ENCODE results near the gene CGB1.

Gene CGB1

DNA sequence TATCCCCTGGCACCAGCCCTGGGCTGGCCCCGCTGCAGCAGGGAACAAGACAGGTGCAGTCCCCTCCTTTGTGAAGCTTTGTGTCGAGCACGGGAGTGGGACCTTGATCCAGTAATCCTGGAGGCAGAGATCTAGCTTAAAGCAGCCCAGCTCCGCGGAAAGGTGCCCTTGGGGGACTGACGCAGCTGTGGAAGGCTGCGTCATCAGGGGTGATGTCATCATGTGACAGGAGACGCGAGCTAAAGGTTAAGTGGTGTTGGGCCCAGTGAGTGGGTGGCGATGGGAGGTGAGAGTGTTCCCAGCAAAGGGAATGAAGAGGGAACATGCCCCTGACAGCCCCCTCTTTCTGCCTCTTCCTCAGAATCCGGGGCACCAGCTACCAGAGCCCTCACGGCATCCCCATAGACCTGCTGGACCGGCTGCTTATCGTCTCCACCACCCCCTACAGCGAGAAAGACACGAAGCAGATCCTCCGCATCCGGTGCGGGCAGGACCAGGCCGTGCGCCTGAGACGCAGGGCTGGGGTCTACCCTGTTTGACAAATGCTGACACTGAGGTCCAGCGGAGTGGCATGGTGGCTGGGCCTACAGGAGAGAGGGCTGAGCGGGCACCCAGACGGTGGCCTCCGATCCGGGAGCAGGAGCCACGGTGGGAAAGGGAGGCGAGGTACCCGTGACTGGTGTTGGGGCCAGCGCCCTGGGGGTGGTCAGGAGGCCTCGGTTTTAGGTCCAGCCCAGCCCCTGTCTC is 22.4 kb downstream of the CGB1 start:
- ATAC-seq (ENCODE audit: low read depth) (no peak), DNase-seq (ENCODE audit: low spot score) (peak; percentile 56)
- Histone ChIP-seq H3K9me3 (ENCODE audit: severe bottlenecking) (no peaks in the 10 kb centered on the region), H3K36me3 (ENCODE audit: low read depth) (peaks cover 38% of the 10 kb centered on the region), H3K27ac (ENCODE audit: poor library complexity, severe bottlenecking) (no peak overlapping the region), H3K4me3 (ENCODE audit: severe bottlenecking) (no peak overlapping the region), H3K27me3 (ENCODE audit: insufficient read depth, poor library complexity, severe bottlenecking) (no peaks in the 10 kb centered on the region), H3K4me1 (ENCODE audit: insufficient read depth, poor library complexity, severe bottlenecking) (no peaks in the 10 kb centered on the region)
- TF ChIP-seq, protein P1, sequence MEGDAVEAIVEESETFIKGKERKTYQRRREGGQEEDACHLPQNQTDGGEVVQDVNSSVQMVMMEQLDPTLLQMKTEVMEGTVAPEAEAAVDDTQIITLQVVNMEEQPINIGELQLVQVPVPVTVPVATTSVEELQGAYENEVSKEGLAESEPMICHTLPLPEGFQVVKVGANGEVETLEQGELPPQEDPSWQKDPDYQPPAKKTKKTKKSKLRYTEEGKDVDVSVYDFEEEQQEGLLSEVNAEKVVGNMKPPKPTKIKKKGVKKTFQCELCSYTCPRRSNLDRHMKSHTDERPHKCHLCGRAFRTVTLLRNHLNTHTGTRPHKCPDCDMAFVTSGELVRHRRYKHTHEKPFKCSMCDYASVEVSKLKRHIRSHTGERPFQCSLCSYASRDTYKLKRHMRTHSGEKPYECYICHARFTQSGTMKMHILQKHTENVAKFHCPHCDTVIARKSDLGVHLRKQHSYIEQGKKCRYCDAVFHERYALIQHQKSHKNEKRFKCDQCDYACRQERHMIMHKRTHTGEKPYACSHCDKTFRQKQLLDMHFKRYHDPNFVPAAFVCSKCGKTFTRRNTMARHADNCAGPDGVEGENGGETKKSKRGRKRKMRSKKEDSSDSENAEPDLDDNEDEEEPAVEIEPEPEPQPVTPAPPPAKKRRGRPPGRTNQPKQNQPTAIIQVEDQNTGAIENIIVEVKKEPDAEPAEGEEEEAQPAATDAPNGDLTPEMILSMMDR (IDR thresholded peaks at IDR 0.05; ENCODE audit: poor library complexity, severe bottlenecking), result no peak

GRCh38 chr19:49011194-49011593 is 25.5 kb downstream of the CGB1 start:
- H3K4me3 ChIP-seq (ENCODE audit: severe bottlenecking), result no peak overlapping the region
- ATAC-seq (ENCODE audit: low read depth) (no peak), DNase-seq (ENCODE audit: low spot score) (no peak)
- H3K27me3 ChIP-seq (ENCODE audit: insufficient read depth, poor library complexity, severe bottlenecking), result no peaks in the 10 kb centered on the region
- TF ChIP-seq, protein P1 (IDR thresholded peaks at IDR 0.05; ENCODE audit: poor library complexity, severe bottlenecking), result no peak
- H3K27ac ChIP-seq (ENCODE audit: poor library complexity, severe bottlenecking), result no peak overlapping the region
- peaks cover 63% of the 10 kb centered on the region for H3K36me3 ChIP-seq (ENCODE audit: low read depth)
- H3K9me3 ChIP-seq (ENCODE audit: severe bottlenecking), result no peaks in the 10 kb centered on the region
- no peaks in the 10 kb centered on the region for H3K4me1 ChIP-seq (ENCODE audit: insufficient read depth, poor library complexity, severe bottlenecking)

- Histone ChIP-seq H3K4me1 (ENCODE audit: insufficient read depth, poor library complexity, severe bottlenecking) (no peaks in the 10 kb centered on the region), H3K36me3 (ENCODE audit: low read depth) (peaks cover 67% of the 10 kb centered on the region), H3K9me3 (ENCODE audit: severe bottlenecking) (no peaks in the 10 kb centered on the region), H3K27me3 (ENCODE audit: insufficient read depth, poor library complexity, severe bottlenecking) (no peaks in the 10 kb centered on the region), H3K27ac (ENCODE audit: poor library complexity, severe bottlenecking) (no peak overlapping the region), H3K4me3 (ENCODE audit: severe bottlenecking) (no peak overlapping the region)
- DNase-seq (ENCODE audit: low spot score) (no peak), ATAC-seq (ENCODE audit: low read depth) (no peak)
- TF ChIP-seq, protein P1 (IDR thresholded peaks at IDR 0.05; ENCODE audit: poor library complexity, severe bottlenecking), result no peak
Measured at GRCh38 chr19:49010453-49010852, 26.2 kb downstream of the CGB1 start.

DNA sequence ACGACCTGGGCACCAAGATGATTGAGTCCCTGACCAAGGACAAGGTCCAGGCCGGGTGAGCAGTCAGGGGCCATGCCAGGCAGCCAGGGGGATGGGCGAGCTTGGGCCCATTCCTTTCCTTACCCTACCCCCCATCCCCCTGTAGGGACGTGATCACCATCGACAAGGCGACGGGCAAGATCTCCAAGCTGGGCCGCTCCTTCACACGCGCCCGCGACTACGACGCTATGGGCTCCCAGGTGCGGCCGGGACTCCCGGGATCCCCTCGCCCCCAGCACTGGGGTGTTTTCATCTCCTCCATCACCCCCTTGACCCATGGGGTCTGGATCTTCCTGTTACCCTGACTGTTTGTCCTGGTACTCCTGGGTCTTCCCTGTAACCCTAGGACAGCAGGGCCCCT is 26.9 kb downstream of the CGB1 start:
- H3K27ac ChIP-seq (ENCODE audit: poor library complexity, severe bottlenecking), result no peak overlapping the region
- H3K36me3 ChIP-seq (ENCODE audit: low read depth), result peaks cover 67% of the 10 kb centered on the region
- DNase-seq (ENCODE audit: low spot score), result no peak
- no peak for ATAC-seq (ENCODE audit: low read depth)
- TF ChIP-seq, protein P1 (IDR thresholded peaks at IDR 0.05; ENCODE audit: poor library complexity, severe bottlenecking), result no peak
- no peaks in the 10 kb centered on the region for H3K4me1 ChIP-seq (ENCODE audit: insufficient read depth, poor library complexity, severe bottlenecking)
- no peak overlapping the region for H3K4me3 ChIP-seq (ENCODE audit: severe bottlenecking)
- H3K9me3 ChIP-seq (ENCODE audit: severe bottlenecking), result no peaks in the 10 kb centered on the region
- no peaks in the 10 kb centered on the region for H3K27me3 ChIP-seq (ENCODE audit: insufficient read depth, poor library complexity, severe bottlenecking)

- H3K4me1 ChIP-seq (ENCODE audit: insufficient read depth, poor library complexity, severe bottlenecking), result no peaks in the 10 kb centered on the region
- H3K4me3 ChIP-seq (ENCODE audit: severe bottlenecking), result no peak overlapping the region
- DNase-seq (ENCODE audit: low spot score), result no peak
- no peak overlapping the region for H3K27ac ChIP-seq (ENCODE audit: poor library complexity, severe bottlenecking)
- no peaks in the 10 kb centered on the region for H3K9me3 ChIP-seq (ENCODE audit: severe bottlenecking)
- H3K27me3 ChIP-seq (ENCODE audit: insufficient read depth, poor library complexity, severe bottlenecking), result no peaks in the 10 kb centered on the region
- peaks cover 81% of the 10 kb centered on the region for H3K36me3 ChIP-seq (ENCODE audit: low read depth)
- TF ChIP-seq, protein P1 (IDR thresholded peaks at IDR 0.05; ENCODE audit: poor library complexity, severe bottlenecking), result no peak
- ATAC-seq (ENCODE audit: low read depth), result no peak
Measured at GRCh38 chr19:49006905-49007304, 29.8 kb downstream of the CGB1 start.

Measured in RWPE2 (cell line).